Natural killer cell treated with Interleukin-12 subunit alpha and Interleukin-12 subunit beta and Interleukin-15 and Interleukin-18, amount 100 ng/mL, for 72 hours (primary cell): ENCODE results near the gene KSR2. TPM values are rescaled to one million over a fixed set of nuclear protein-coding genes. Genes with fewer than 3 reads are reported as not detected.
"Not testable (repeated sequence)": the region's sequence is repeated elsewhere in the genome, so short reads cannot be mapped to it uniquely, and the experiment has no call there.

Experiments
- ATAC-seq, 2 donors: fragments of 150-1000 bp; cut with Tn5 transposase in 1 of 2; sonication (Bioruptor Pico), chemical (Tn5 transposase) in 1 of 2; 2 replicates each; pipeline ENCODE4 v1.10.0; 2021
- DNase-seq: peaks from one replicate; pipeline ENCODE4 v3.0.0; 2022; ENCODE audit warnings: low spot score
- H3K27ac Mint-ChIP-seq, 2 donors: 1 replicate in 1 of 2; 2 replicates in 1 of 2; pipeline ENCODE4 v1.8.0; 2022; ENCODE audit warnings: mixed read lengths in 2 of 2, mild to moderate bottlenecking in 1 of 2, moderate library complexity in 1 of 2
- H3K27me3 Mint-ChIP-seq, 2 donors: 1 replicate in 1 of 2; 2 replicates in 1 of 2; pipeline ENCODE4 v1.8.0; 2022; ENCODE audit warnings: mixed read lengths in 2 of 2
- H3K36me3 Mint-ChIP-seq: one replicate; pipeline ENCODE4 v1.8.0; 2022; ENCODE audit warnings: mixed read lengths
- H3K4me1 Mint-ChIP-seq, 2 donors: 1 replicate in 1 of 2; 2 replicates in 1 of 2; pipeline ENCODE4 v1.8.0; 2022; ENCODE audit warnings: low read depth in 2 of 2, mixed read lengths in 2 of 2, mild to moderate bottlenecking in 1 of 2
- H3K4me3 Mint-ChIP-seq: one replicate; pipeline ENCODE4 v1.8.0; 2022; ENCODE audit warnings: mixed read lengths
- H3K9me3 Mint-ChIP-seq: 2 replicates; pipeline ENCODE4 v1.8.0; 2022; ENCODE audit warnings: mixed read lengths
- total RNA-seq, 2 donors: library from RNA; stranded (reverse); gene quantifications; one replicate each; pipeline ENCODE4 v1.2.3, GENCODE V29; 2022

Gene KSR2
- total RNA-seq, 2 donors from 2014 or later: not detected

- DNase-seq (no peak), ATAC-seq (no peak)
- Mint-ChIP-seq H3K4me3 (no peak overlapping the region), H3K36me3 (peaks cover 6% of the 10 kb centered on the region), H3K4me1 (no peaks in the 10 kb centered on the region), H3K27ac (no peak overlapping the region), H3K27me3 (no peaks in the 10 kb centered on the region), H3K9me3 (no peaks in the 10 kb centered on the region)
These were observed 207.8 kb downstream of the KSR2 start for GRCh38 chr12:117760990-117761389.

GRCh38 chr12:117750657-117751056 lies 218.1 kb downstream of the KSR2 start:
- DNase-seq (no peak), ATAC-seq (no peak)
- H3K27me3 Mint-ChIP-seq: peaks cover 0 to 14% of the 10 kb centered on the region in 2 donors
- no peak overlapping the region for H3K4me3 Mint-ChIP-seq
- peaks cover 8% of the 10 kb centered on the region for H3K9me3 Mint-ChIP-seq
- no peaks in the 10 kb centered on the region for H3K36me3 Mint-ChIP-seq
- H3K27ac Mint-ChIP-seq: no peak overlapping the region
- H3K4me1 Mint-ChIP-seq: no peaks in the 10 kb centered on the region

- Mint-ChIP-seq H3K36me3 (no peaks in the 10 kb centered on the region), H3K4me3 (no peak overlapping the region), H3K27ac (no peak overlapping the region), H3K4me1 (no peaks in the 10 kb centered on the region), H3K9me3 (peaks cover 8% of the 10 kb centered on the region), H3K27me3 (peaks cover 3 to 15% of the 10 kb centered on the region in 2 donors)
- no peak for DNase-seq
- no peak for ATAC-seq
These were observed 219.4 kb downstream of the KSR2 start for GRCh38 chr12:117749431-117749830.

GRCh38 chr12:117746358-117746757 lies 222.4 kb downstream of the KSR2 start:
- not testable (repeated sequence) for H3K27ac Mint-ChIP-seq, H3K36me3 Mint-ChIP-seq, H3K27me3 Mint-ChIP-seq, H3K4me1 Mint-ChIP-seq, DNase-seq, H3K4me3 Mint-ChIP-seq, ATAC-seq, H3K9me3 Mint-ChIP-seq

GRCh38 chr12:117744418-117744817 lies 224.4 kb downstream of the KSR2 start:
- no peaks in the 10 kb centered on the region for H3K4me1 Mint-ChIP-seq
- H3K27me3 Mint-ChIP-seq: peaks cover 3 to 7% of the 10 kb centered on the region in 2 donors
- no peak for ATAC-seq
- no peak overlapping the region for H3K4me3 Mint-ChIP-seq
- no peak for DNase-seq
- peaks cover 5% of the 10 kb centered on the region for H3K9me3 Mint-ChIP-seq
- H3K27ac Mint-ChIP-seq: no peak overlapping the region
- no peaks in the 10 kb centered on the region for H3K36me3 Mint-ChIP-seq

GRCh38 chr12:117743761-117744160 lies 225.0 kb downstream of the KSR2 start:
- Mint-ChIP-seq H3K4me1 (no peaks in the 10 kb centered on the region), H3K4me3 (no peak overlapping the region), H3K36me3 (no peaks in the 10 kb centered on the region), H3K27me3 (peaks cover 3 to 7% of the 10 kb centered on the region in 2 donors), H3K9me3 (peaks cover 5% of the 10 kb centered on the region), H3K27ac (no peak overlapping the region)
- no peak for DNase-seq
- ATAC-seq: no peak

GRCh38 chr12:117742721-117743120 lies 226.1 kb downstream of the KSR2 start:
- H3K27me3 Mint-ChIP-seq: peaks cover 3 to 7% of the 10 kb centered on the region in 2 donors
- H3K4me1 Mint-ChIP-seq: no peaks in the 10 kb centered on the region
- no peak for DNase-seq
- H3K9me3 Mint-ChIP-seq: peaks cover 5% of the 10 kb centered on the region
- no peak for ATAC-seq
- no peak overlapping the region for H3K4me3 Mint-ChIP-seq
- H3K36me3 Mint-ChIP-seq: no peaks in the 10 kb centered on the region
- H3K27ac Mint-ChIP-seq: no peak overlapping the region

GRCh38 chr12:117738233-117738632 lies 230.6 kb downstream of the KSR2 start:
- H3K9me3 Mint-ChIP-seq: no peaks in the 10 kb centered on the region

GRCh38 chr12:117733549-117733805 lies 235.3 kb downstream of the KSR2 start:
- Mint-ChIP-seq H3K9me3 (no peaks in the 10 kb centered on the region), H3K36me3 (no peaks in the 10 kb centered on the region), H3K27me3 (no peaks in the 10 kb centered on the region), H3K4me3 (no peak overlapping the region), H3K27ac (no peak overlapping the region), H3K4me1 (no peaks in the 10 kb centered on the region)
- ATAC-seq (no peak), DNase-seq (no peak)

More at GRCh38 chr12:117738233-117738632, 230.6 kb downstream of the KSR2 start:
- no peaks in the 10 kb centered on the region for H3K36me3 Mint-ChIP-seq
- H3K4me3 Mint-ChIP-seq: no peak overlapping the region
- ATAC-seq: no peak
- no peaks in the 10 kb centered on the region for H3K27me3 Mint-ChIP-seq
- H3K4me1 Mint-ChIP-seq: no peaks in the 10 kb centered on the region
- no peak for DNase-seq
- no peak overlapping the region for H3K27ac Mint-ChIP-seq

GRCh38 chr12:117732761-117733548 lies 235.8 kb downstream of the KSR2 start:
- H3K27ac Mint-ChIP-seq: no peak overlapping the region
- no peaks in the 10 kb centered on the region for H3K4me1 Mint-ChIP-seq
- no peak for ATAC-seq
- DNase-seq: no peak
- H3K27me3 Mint-ChIP-seq: no peaks in the 10 kb centered on the region
- H3K36me3 Mint-ChIP-seq: no peaks in the 10 kb centered on the region
- H3K4me3 Mint-ChIP-seq: no peak overlapping the region
- H3K9me3 Mint-ChIP-seq: no peaks in the 10 kb centered on the region

- H3K9me3 Mint-ChIP-seq, DNase-seq, H3K27me3 Mint-ChIP-seq, H3K4me3 Mint-ChIP-seq, H3K36me3 Mint-ChIP-seq, ATAC-seq, H3K27ac Mint-ChIP-seq, H3K4me1 Mint-ChIP-seq: not testable (repeated sequence)
These were observed 237.7 kb downstream of the KSR2 start for GRCh38 chr12:117731131-117731530.

GRCh38 chr12:117727301-117727700 lies 241.5 kb downstream of the KSR2 start:
- Mint-ChIP-seq H3K9me3 (no peaks in the 10 kb centered on the region), H3K4me1 (no peaks in the 10 kb centered on the region), H3K27ac (no peak overlapping the region), H3K36me3 (no peaks in the 10 kb centered on the region), H3K4me3 (no peak overlapping the region), H3K27me3 (peaks cover 4 to 7% of the 10 kb centered on the region in 2 donors)
- ATAC-seq (no peak), DNase-seq (no peak)

- Mint-ChIP-seq H3K36me3 (no peaks in the 10 kb centered on the region), H3K9me3 (no peaks in the 10 kb centered on the region), H3K27me3 (peaks cover 4 to 15% of the 10 kb centered on the region in 2 donors), H3K27ac (no peak overlapping the region), H3K4me1 (no peaks in the 10 kb centered on the region), H3K4me3 (no peak overlapping the region)
- no peak for DNase-seq
- ATAC-seq: no peak
These were observed 244.2 kb downstream of the KSR2 start for GRCh38 chr12:117724543-117724942.

- no peak overlapping the region for H3K4me3 Mint-ChIP-seq
- no peaks in the 10 kb centered on the region for H3K9me3 Mint-ChIP-seq
- H3K27ac Mint-ChIP-seq: no peak overlapping the region
- ATAC-seq: no peak
- peaks cover 4 to 8% of the 10 kb centered on the region in 2 donors for H3K27me3 Mint-ChIP-seq
- no peak for DNase-seq
- no peaks in the 10 kb centered on the region for H3K36me3 Mint-ChIP-seq
- no peaks in the 10 kb centered on the region for H3K4me1 Mint-ChIP-seq
These were observed 250.2 kb downstream of the KSR2 start for GRCh38 chr12:117718559-117718958.

GRCh38 chr12:117718141-117718540 lies 250.6 kb downstream of the KSR2 start:
- no peaks in the 10 kb centered on the region for H3K9me3 Mint-ChIP-seq
- H3K4me3 Mint-ChIP-seq: no peak overlapping the region
- no peaks in the 10 kb centered on the region for H3K36me3 Mint-ChIP-seq
- DNase-seq (no peak), ATAC-seq (no peak)
- no peak overlapping the region for H3K27ac Mint-ChIP-seq
- H3K27me3 Mint-ChIP-seq: peaks cover 4 to 8% of the 10 kb centered on the region in 2 donors
- H3K4me1 Mint-ChIP-seq: no peaks in the 10 kb centered on the region
